Muscle layer of colon (tissue), 2 donors: ENCODE measurements around the gene CNNM3.

ENCODE experiments used
- H3K27ac ChIP-seq: one replicate; pipeline ENCODE4 v1.7.0; 2013; ENCODE audit warnings: low read depth, mild to moderate bottlenecking, low read length, moderate library complexity
- H3K27me3 ChIP-seq, 2 donors: one replicate each; pipeline ENCODE4 v1.7.0; 2013; ENCODE audit warnings: low read length in 2 of 2, mild to moderate bottlenecking in 2 of 2; ENCODE audit not compliant: insufficient read depth in 2 of 2, control insufficient read depth in 1 of 2
- H3K36me3 ChIP-seq: one replicate; pipeline ENCODE4 v1.7.0; 2013; ENCODE audit warnings: mild to moderate bottlenecking, low read length; ENCODE audit not compliant: insufficient read depth
- H3K4me1 ChIP-seq: one replicate; pipeline ENCODE4 v1.7.0; 2013; ENCODE audit warnings: mild to moderate bottlenecking, low read length; ENCODE audit not compliant: insufficient read depth
- H3K4me3 ChIP-seq, 2 donors: one replicate each; pipeline ENCODE4 v1.7.0; 2013; ENCODE audit warnings: low read length in 2 of 2, low read depth in 1 of 2, mild to moderate bottlenecking in 1 of 2, moderate library complexity in 1 of 2
- H3K9ac ChIP-seq: one replicate; pipeline ENCODE4 v1.7.0; 2013; ENCODE audit warnings: low read length
- H3K9me3 ChIP-seq: one replicate; pipeline ENCODE4 v1.7.0; 2013; ENCODE audit warnings: mild to moderate bottlenecking, low read length
- donor health status: abdominal sarcoma.
- donor health status: Adenocarcinoma of cecum.

CNNM3 gene

DNA sequence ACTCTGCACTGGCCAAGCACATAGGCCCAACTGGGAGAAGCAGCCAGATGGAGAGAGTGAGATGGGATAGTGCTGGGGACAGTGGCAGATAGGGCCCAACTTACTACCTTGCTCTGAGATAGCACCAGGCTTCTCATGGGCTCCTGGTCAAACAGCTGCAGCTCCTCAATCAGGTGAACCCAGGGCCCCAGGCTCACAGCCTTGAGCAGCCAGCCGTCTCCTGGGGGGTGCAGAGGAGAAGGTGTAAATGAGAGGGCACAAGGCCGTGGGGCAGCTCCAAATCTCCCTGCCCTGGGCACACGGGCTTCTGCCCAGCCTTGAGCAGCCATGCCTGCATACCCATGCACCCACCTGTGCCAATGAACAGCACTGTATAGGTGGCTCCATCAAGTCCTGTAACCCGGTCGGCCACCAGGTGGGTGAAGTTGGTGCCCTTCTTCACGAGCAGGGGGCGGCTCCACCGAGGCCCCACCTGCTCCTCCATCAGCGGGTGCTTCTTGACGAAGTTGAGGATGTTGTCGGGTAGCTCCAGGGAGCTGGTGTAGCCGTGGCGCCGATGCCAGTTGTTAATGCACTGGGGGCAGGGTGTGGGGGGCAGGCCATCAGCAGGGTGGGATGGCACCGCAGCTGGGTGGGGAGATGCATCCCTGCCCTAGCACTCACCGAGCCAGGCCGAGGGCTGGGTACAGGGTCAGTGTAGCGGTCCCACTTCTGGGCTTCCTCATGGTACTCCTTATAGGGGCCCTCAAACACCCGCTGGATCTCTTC, 47.7 kb downstream of the CNNM3 start:
- H3K4me1 ChIP-seq, result peaks cover 61% of the 10 kb centered on the region

DNA sequence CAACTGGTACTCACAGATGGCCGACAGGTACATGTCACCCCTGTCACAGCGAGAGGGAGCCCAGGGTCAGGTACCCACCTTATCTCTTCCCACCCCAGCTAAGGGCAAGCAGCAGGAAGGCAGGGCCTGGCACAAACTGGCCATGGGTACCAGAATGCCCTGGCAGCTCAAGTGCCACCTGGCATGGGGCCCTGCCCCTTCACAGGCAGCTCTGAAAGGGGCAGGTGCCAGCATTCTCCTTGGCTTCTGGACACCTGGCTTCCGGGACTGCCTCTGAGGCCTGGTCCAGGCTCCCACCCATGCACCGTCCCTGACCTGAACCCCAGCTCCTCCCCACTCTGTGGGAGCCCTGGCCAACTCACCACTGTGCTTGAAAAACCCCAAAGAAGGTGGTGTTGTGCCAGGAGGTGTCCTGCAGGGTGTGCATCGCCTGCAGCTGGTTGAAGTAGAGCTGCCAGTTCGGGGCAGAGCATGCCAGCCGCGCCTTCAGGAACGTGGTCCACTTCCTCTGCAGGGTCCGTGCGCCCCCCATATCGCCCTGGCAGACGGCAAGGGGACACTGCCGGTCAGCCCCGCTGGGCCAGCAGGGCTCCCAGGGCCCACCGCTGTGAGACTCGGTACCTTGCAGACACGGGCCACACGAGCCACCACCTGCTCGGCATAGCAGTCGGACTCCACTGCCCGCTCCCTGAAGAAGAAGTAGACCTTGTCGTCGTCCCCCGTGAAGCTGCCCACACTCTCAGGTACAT, 48.4 kb downstream of the CNNM3 start:
- Histone ChIP-seq H3K36me3 (peaks cover 65% of the 10 kb centered on the region), H3K9me3 (no peaks in the 10 kb centered on the region), H3K27me3 (no peaks in the 10 kb centered on the region), H3K4me1 (peaks cover 53% of the 10 kb centered on the region), H3K9ac (no peak overlapping the region), H3K27ac (peak overlapping the region; percentile 100), H3K4me3 (no peak overlapping the region)

More for the DNA sequence above, 47.7 kb downstream of the CNNM3 start:
- no peak overlapping the region for H3K4me3 ChIP-seq
- no peaks in the 10 kb centered on the region for H3K27me3 ChIP-seq
- no peak overlapping the region for H3K27ac ChIP-seq
- H3K36me3 ChIP-seq, result peaks cover 65% of the 10 kb centered on the region
- H3K9ac ChIP-seq, result no peak overlapping the region
- no peaks in the 10 kb centered on the region for H3K9me3 ChIP-seq

DNA sequence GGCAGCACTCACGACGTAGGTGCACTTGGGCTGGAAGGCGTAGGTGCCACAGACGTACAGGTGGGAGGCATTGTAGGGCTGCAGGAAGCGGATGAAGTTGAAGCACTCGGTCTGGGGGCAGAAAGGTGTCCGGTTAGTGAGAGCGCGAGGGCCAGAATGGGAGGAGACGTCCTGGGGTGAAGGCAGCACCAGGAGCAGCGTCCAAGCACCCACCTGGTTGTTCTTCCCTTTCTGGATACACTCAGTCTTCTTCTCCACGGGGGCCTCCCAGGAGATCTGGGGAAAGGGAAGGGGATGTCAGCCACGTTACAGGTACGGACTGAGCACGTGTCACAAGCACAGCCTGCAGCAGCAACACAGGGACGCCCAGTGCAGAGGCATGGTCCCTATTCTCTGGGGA, 49.6 kb downstream of the CNNM3 start:
- Histone ChIP-seq H3K36me3 (peaks cover 65% of the 10 kb centered on the region), H3K4me1 (peaks cover 43% of the 10 kb centered on the region), H3K9me3 (no peaks in the 10 kb centered on the region), H3K4me3 (no peak overlapping the region), H3K27me3 (no peaks in the 10 kb centered on the region), H3K27ac (peak overlapping the region; percentile 100), H3K9ac (no peak overlapping the region)

DNA sequence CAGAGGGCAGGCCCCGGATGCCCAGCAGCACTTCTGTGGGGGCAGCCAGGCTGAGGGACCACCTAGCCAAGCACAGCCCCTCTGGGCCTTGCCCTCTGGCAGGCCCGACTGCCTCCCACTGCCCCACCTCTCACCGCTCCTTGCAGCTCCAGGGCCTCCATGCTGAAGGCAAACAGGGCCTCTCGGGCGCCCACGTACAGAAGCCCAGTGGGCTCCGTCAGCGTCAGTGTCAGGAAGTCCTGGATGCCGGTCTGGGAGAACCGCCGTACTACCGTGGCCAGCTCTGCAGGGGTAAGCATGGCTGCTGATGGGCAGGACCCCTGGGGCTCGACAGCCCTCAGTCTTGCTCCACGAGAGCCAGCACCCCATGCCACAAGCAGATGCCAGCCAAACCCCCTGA, 50.1 kb downstream of the CNNM3 start:
- peak overlapping the region; percentile 15 for H3K9ac ChIP-seq
- peaks cover 63% of the 10 kb centered on the region for H3K36me3 ChIP-seq
- peak overlapping the region; percentile 100 for H3K27ac ChIP-seq
- peak overlapping the region in 1 of 2 donors; percentile 67 for H3K4me3 ChIP-seq
- H3K9me3 ChIP-seq, result no peaks in the 10 kb centered on the region
- H3K4me1 ChIP-seq, result peaks cover 48% of the 10 kb centered on the region
- no peaks in the 10 kb centered on the region for H3K27me3 ChIP-seq

DNA sequence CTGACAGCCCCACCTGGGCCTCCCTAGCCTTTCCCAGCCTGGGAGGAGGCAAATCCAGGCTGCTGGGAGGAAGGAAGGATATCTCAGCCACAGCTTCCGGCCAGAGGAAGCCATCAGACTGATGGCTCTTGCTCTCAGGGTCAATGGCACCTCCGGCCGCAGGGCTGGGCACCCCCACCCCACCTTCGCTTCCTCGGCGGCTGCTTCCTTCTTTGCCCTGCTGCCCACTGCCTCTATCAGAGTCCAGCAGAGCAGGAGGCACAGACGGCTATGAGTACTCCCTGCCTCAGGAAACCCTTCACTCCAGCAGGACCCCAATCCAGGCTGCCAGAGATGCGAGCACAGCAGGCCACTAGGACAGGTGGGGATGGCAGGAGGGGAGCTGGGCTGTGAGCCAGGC, 50.5 kb downstream of the CNNM3 start:
- Histone ChIP-seq H3K4me3 (peak overlapping the region; percentile 15 to 67), H3K27me3 (no peaks in the 10 kb centered on the region), H3K36me3 (peaks cover 58% of the 10 kb centered on the region), H3K4me1 (peaks cover 48% of the 10 kb centered on the region), H3K9ac (peak overlapping the region; percentile 15), H3K27ac (peak overlapping the region; percentile 100), H3K9me3 (no peaks in the 10 kb centered on the region)

DNA sequence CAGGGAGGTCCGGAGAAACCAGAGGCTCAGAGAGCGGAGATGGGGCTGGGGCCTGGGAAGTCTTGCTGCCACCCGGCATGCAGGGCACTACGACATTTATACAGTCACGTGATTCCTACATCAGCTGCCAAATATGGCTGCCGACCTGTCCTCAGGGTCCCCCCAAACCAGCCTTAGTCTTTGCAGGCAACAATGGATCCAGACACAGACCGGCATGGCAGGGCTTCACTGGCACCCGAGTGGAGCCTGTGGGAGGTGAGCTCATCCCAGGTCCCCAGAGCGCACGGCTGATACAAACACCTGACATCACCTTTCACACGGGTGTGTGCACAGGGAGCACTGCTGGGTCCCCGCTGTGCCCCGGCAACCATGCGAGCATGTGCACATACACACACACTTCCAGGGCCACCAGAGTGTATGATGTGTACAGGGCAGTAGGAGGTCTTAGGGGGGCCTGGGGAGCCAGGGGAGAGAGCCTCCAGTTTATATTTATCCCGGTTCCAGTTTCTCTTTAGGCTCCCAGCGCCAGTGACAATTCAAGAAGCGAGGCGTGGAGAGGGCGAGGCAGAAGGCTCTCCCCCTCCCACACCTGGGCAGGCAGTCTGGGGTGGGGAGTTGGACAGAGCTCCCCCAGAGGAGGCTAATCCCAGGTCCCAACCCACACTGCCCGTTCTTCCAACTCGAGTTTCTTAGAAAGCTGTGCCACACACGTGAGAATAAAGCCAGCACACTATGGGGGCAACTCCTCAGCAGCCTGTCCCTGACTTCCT, 51.1 kb downstream of the CNNM3 start:
- H3K27me3 ChIP-seq, result no peaks in the 10 kb centered on the region
- H3K9me3 ChIP-seq, result no peaks in the 10 kb centered on the region
- peaks cover 52% of the 10 kb centered on the region for H3K36me3 ChIP-seq
- peak overlapping the region; percentile 61 for H3K9ac ChIP-seq
- peak overlapping the region; percentile 100 for H3K27ac ChIP-seq
- H3K4me3 ChIP-seq, result peak overlapping the region; percentile 67 to 97
- H3K4me1 ChIP-seq, result peaks cover 48% of the 10 kb centered on the region

DNA sequence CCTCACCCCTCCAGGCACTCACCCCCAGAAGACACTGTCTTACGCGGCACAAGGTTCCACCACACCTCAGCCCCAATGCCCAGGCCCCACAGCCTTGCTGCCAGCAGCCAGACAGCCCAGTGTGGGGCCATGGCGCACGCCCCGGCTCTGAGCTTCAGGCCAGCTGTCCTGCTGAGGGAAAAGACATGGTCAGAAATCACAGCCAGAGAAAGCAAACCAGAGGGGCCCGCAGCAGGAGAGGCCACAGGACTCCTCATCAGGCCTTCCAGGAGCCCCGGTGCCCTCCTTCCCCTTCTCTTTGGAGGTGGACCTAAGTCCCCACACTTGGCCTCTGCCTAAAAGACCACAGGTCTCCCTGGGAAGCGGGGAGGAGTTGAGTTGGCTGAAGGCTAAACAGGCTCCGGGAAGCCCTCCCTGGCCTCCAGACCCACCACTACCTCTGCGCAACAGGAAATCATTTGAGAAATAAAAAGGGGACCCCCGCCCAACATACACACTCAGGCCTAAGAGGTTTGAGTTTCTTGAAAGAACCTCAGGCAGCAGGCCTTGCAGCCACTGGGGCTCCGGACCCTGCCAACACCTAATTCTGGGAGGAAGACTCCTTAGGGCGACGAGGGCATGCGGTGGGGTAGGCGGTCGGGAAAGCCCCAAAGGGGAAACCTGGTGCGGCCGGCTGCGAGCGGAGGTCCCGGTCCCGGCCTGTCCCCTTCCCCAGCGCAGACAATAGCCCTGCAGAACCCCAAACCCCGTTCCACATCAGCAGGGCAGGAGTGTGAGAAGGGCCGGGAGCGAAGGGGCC, 51.9 kb downstream of the CNNM3 start:
- H3K36me3 ChIP-seq, result peaks cover 50% of the 10 kb centered on the region
- H3K4me1 ChIP-seq, result peaks cover 48% of the 10 kb centered on the region
- H3K27ac ChIP-seq, result peak overlapping the region; percentile 100
- no peaks in the 10 kb centered on the region for H3K27me3 ChIP-seq
- no peaks in the 10 kb centered on the region for H3K9me3 ChIP-seq
- H3K9ac ChIP-seq, result peak overlapping the region; percentile 61
- H3K4me3 ChIP-seq, result peak overlapping the region; percentile 67 to 97

DNA sequence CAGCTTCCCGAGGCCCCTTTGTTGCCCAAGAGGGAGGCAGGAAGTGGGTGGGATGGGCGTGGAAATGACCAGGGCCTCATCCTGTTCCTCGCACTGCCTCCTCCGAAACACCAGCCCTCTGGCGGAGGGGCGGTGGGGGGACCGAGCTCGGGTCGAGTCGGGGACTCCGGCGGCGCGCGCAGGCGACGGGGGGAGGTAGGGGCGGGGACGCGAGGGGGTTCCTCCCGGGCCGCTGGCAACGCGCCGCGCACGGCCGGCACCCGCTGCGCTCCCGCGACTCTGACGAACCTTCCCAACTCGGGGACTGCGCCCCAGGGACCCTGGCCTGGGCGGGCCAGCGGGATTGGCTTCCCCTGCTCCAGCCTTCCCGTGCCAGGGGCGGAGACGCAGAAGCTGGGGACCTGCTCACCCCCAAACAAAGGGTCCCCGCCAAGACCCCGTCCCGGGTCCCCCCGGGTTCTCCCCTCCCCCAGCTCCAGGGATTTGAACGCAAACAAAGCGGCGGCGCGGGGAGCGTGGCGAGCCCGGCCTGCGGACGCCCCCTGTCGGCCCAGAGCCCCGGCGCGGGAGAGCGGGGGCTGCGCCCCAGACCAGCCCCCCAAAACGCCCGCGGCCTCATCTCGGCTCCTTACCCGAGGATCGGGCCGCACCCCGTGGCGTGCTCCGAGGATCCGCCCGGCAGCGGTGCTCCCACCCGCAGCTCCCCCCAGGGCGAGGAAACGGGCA, 52.6 kb downstream of the CNNM3 start:
- Histone ChIP-seq H3K4me3 (peak overlapping the region; percentile 67 to 97), H3K9me3 (no peaks in the 10 kb centered on the region), H3K27ac (peak overlapping the region; percentile 100), H3K36me3 (peaks cover 42% of the 10 kb centered on the region), H3K27me3 (no peaks in the 10 kb centered on the region), H3K4me1 (peaks cover 55% of the 10 kb centered on the region), H3K9ac (peak overlapping the region; percentile 61)

DNA sequence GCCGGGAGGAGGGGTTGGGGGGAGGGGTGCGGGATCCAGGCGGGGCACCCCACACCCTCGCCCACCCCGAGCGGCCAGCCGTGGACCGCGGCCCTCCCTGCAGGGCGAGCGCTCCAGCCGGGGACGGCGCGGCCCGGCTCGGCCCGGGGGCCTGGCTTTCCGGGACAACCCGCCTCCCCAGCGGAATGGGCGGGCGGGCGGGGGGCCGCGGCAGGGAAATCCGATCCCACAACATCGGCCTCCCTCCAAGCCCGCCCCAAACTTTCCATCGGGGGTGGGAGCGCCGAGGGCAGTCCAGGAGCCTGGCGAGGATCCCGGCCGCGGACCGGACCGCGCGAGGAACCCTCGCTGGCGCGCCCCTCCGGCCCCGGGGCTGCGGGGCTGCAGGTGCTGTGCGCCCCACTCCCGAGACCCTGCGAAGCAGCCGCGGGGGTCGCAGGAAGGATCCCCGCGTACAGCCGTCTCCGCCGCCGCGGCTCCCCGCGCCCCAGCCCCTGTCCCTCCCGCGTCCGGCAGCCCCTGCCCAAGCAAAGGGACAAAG, 53.3 kb downstream of the CNNM3 start:
- Histone ChIP-seq H3K4me3 (peak overlapping the region; percentile 80 to 97), H3K27ac (peak overlapping the region; percentile 100), H3K9ac (peak overlapping the region; percentile 61), H3K27me3 (no peaks in the 10 kb centered on the region), H3K4me1 (peaks cover 57% of the 10 kb centered on the region), H3K9me3 (no peaks in the 10 kb centered on the region), H3K36me3 (peaks cover 36% of the 10 kb centered on the region)
